Kidney (tissue), 14 donors: ENCODE measurements around the gene METTL9. TPM values are rescaled to one million over a fixed set of nuclear protein-coding genes. Genes with fewer than 3 reads are reported as not detected.

Experiments
- DNase-seq, 5 donors: peaks; one replicate each; pipeline ENCODE4 v3.0.0-alpha.2; 2013 to 2020
- FAIRE-seq: peaks from 2 replicates; lab custom pipeline; 2012; peaks lifted over from hg19 to GRCh38; lab: Jason Lieb, UNC
- H3K27ac ChIP-seq, 2 donors: one replicate each; pipeline ENCODE4 v1.7.0; 2013; ENCODE audit warnings: low read depth in 2 of 2, low read length in 2 of 2, inconsistent platforms in 1 of 2
- H3K27me3 ChIP-seq: one replicate; pipeline ENCODE4 v1.7.1; 2013; ENCODE audit warnings: low read length, inconsistent platforms; ENCODE audit not compliant: control insufficient read depth, insufficient read depth
- H3K36me3 ChIP-seq, 3 donors: one replicate each; pipeline versions ENCODE4 v1.7.0 to v1.7.1; 2013; ENCODE audit warnings: low read length in 3 of 3, control low read depth in 1 of 3, inconsistent platforms in 1 of 3; ENCODE audit not compliant: insufficient read depth in 3 of 3, control insufficient read depth in 2 of 3
- H3K4me1 ChIP-seq, 3 donors: one replicate each; pipeline versions ENCODE4 v1.7.0 to v1.7.1; 2013; ENCODE audit warnings: low read length in 3 of 3, inconsistent platforms in 1 of 3, low read depth in 1 of 3; ENCODE audit not compliant: control insufficient read depth in 2 of 3, insufficient read depth in 2 of 3
- H3K4me3 ChIP-seq, 3 donors: one replicate each; pipeline versions ENCODE4 v1.7.0 to v1.8.1; 2013; ENCODE audit warnings: low read length in 3 of 3, control low read depth in 1 of 3, inconsistent platforms in 1 of 3
- H3K9ac ChIP-seq, 3 donors: one replicate each; pipeline versions ENCODE4 v1.7.0 to v1.7.1; 2013; ENCODE audit warnings: low read length in 3 of 3, control low read depth in 1 of 3, inconsistent platforms in 1 of 3
- H3K9me3 ChIP-seq, 3 donors: one replicate each; pipeline versions ENCODE4 v1.7.0 to v1.7.1; 2013; ENCODE audit warnings: low read length in 3 of 3, control low read depth in 1 of 3, inconsistent platforms in 1 of 3; ENCODE audit not compliant: control insufficient read depth in 2 of 3, insufficient read depth in 1 of 3
- intact Hi-C: fragments of 100-400 bp; cut with DNase I; formaldehyde crosslinking; loops from one replicate; pipeline ENCODE4 v1.11.1; 2022
- polyA plus RNA-seq: library from polyadenylated mRNA; stranded (reverse); fragments of 350-450 nt; fragmentation: Illumina TruSeq; extraction: RNeasy Lipid Tissue Mini Kit (QIAGEN cat#74804); gene quantifications from one replicate; pipeline ENCODE4 v1.2.3, GENCODE V29; 2014; ENCODE audit warnings: low read depth, low replicate concordance; ENCODE audit not compliant: insufficient read depth
- total RNA-seq: library from RNA; stranded (reverse); fragmentation: NEBNext Ultra II Directional; extraction: Animal tissue kit (Norgen Biotek cat#: 25700); gene quantifications from one replicate; pipeline ENCODE4 v1.2.1, GENCODE V29; 2021
- TF ChIP-seq, protein P1 (sequence below): IDR thresholded peaks from 3 replicates; pipeline ENCODE4 v1.5.1; 2012; ENCODE audit warnings: mild to moderate bottlenecking, moderate library complexity, borderline replicate concordance; ENCODE audit not compliant: insufficient read depth; ENCODE audit errors: extremely low read depth
- donor health status: control.
- donor health status: control.
- donor health status: control.
- donor health status: control.
- donor health status: control.
- donor health status: DM: yes; HTN: yes; CAD: no.
- donor health status: Normal renal cell carcinoma (clear cell type).

METTL9 gene
- total and polyA plus RNA-seq, 2 donors from 2014 or later = 129 to 193 TPM

DNA sequence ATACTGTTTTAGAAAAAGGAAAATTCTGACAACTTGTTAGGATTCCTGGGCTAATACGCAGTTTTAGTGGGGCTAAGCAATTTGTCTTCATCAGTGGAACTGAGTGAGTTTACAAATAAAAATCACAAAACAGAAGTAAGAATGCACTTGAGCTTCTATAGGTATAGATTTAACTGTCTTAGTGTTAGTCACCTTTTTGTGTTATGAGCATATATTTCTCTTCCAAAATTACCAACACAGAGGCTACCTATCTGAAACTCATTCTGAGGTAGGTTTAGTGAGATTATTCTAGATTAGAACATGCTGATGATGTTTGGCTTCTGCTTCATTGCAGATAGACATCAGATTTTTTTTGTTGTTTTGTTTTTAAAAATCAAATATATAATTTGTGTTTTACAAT lies 23.2 kb downstream of the METTL9 start:
- Histone ChIP-seq H3K36me3 (peaks cover 0 to 10% (median 2%) of the 10 kb centered on the region in 3 donors), H3K9me3 (no peaks in the 10 kb centered on the region), H3K9ac (no peak overlapping the region), H3K4me1 (peaks cover 0 to 35% (median 20%) of the 10 kb centered on the region in 3 donors), H3K27me3 (no peaks in the 10 kb centered on the region), H3K27ac (no peak overlapping the region), H3K4me3 (no peak overlapping the region)
- TF ChIP-seq, protein P1, sequence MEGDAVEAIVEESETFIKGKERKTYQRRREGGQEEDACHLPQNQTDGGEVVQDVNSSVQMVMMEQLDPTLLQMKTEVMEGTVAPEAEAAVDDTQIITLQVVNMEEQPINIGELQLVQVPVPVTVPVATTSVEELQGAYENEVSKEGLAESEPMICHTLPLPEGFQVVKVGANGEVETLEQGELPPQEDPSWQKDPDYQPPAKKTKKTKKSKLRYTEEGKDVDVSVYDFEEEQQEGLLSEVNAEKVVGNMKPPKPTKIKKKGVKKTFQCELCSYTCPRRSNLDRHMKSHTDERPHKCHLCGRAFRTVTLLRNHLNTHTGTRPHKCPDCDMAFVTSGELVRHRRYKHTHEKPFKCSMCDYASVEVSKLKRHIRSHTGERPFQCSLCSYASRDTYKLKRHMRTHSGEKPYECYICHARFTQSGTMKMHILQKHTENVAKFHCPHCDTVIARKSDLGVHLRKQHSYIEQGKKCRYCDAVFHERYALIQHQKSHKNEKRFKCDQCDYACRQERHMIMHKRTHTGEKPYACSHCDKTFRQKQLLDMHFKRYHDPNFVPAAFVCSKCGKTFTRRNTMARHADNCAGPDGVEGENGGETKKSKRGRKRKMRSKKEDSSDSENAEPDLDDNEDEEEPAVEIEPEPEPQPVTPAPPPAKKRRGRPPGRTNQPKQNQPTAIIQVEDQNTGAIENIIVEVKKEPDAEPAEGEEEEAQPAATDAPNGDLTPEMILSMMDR = no peak
- no peak for DNase-seq
- no peak for FAIRE-seq
- intact Hi-C loops = no loop called here

DNA sequence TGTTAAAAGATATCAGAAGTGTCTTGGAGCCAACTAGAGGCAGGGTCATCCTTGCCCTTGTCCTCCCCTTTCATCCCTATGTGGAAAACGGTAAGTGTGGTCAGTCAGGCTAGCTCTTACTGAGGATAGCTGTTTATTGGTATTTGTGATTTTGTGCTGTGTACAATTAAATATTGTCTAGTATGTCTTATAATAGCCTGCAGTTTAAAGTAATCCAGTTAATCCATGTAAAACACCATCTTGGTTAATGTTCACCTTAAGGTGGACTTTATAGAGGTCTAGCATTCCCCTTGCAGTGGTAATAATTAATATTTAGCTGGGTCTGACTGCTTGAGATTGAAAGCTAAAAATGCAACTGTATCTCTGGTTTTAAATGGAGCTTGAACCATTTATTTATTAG lies 25.6 kb downstream of the METTL9 start:
- Histone ChIP-seq H3K4me3 (peak overlapping the region in 1 of 3 donors; percentile 7), H3K36me3 (peaks cover 0 to 3% (median 0%) of the 10 kb centered on the region in 3 donors), H3K4me1 (peaks cover 0 to 36% (median 18%) of the 10 kb centered on the region in 3 donors), H3K27me3 (no peaks in the 10 kb centered on the region), H3K9ac (no peak overlapping the region), H3K27ac (peak overlapping the region; percentile 28 to 45), H3K9me3 (no peaks in the 10 kb centered on the region)
- FAIRE-seq = peak; percentile 84
- intact Hi-C loops = no loop called here
- TF ChIP-seq, protein P1 = no peak
- peak in 2 of 5 donors; percentile 59 to 65 for DNase-seq

DNA sequence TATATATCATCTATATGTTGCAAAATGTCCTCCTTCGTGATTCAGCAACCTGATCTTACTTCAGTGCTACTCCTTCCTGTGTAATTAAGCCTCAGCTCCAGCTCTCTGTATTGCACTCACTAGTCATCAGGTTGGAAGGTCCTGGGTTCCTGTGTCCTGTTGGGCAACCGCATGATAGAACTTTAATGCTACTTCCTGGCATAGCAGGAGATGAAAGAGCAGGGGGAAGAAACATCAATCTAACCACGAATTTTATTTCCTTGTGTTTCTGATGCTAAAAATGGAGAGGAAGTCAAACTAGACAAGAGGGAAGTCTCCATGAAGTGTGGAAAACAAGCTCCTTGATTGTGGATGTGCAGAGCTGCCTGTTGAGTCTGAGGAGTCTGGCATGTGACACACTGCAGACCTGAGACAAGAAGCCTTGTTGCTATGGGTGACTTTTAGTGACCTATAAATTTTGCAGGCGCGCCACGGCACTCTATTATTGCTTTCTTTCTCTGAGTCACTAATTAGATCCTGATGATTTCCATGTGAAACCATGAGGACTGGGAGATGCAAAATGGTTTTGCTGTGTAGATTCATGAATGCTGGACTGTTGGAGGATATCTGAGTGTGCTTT lies 27.4 kb downstream of the METTL9 start:
- Histone ChIP-seq H3K4me3 (no peak overlapping the region), H3K27ac (peak overlapping the region; percentile 40 to 76), H3K27me3 (no peaks in the 10 kb centered on the region), H3K36me3 (peaks cover 0 to 3% (median 0%) of the 10 kb centered on the region in 3 donors), H3K4me1 (peaks cover 0 to 37% (median 16%) of the 10 kb centered on the region in 3 donors), H3K9ac (no peak overlapping the region), H3K9me3 (no peaks in the 10 kb centered on the region)
- TF ChIP-seq, protein P1 = no peak
- intact Hi-C loops = no loop called here
- DNase-seq = peak in 4 of 5 donors; percentile 36 to 64 (median 56)
- FAIRE-seq = no peak
